Smooth muscle cell of the coronary artery (primary cell): Measurements from ENCODE around the gene BYSL. TPM values are rescaled to one million over a fixed set of nuclear protein-coding genes. Genes with fewer than 3 reads are reported as not detected.

Source experiments
- total RNA-seq: library from RNA; depleted of rRNA; stranded (reverse); fragments of >200 nt; gene quantifications from 2 replicates; pipeline ENCODE4 v1.2.3, GENCODE V29; 2014; ENCODE audit warnings: low replicate concordance

The BYSL gene
- total RNA-seq: 22.1 and 25.4 TPM in 2 replicates

GRCh38 chr6:41920921-41921711 is at the start of gene BYSL, which contains the start of gene MED20:
Gene BYSL (plus strand): TSS chr6:41921499. CDS start chr6:41921563, 64 bp downstream.
Gene MED20 (minus strand): TSS chr6:41921139. CDS start chr6:41921018, 121 bp downstream.

GRCh38 chr6:41895300-41896233 is 25.7 kb upstream of the BYSL start, which contains the start of gene USP49:
Gene USP49 (minus strand): TSS chr6:41895375. CDS start chr6:41806983, 88,392 bp downstream.

GRCh38 chr6:41941280-41942066 is 20.2 kb downstream of the BYSL start, which contains the start of gene CCND3:
Gene CCND3 (minus strand): TSS chr6:41941808. CDS start chr6:41941649, 159 bp downstream.

Other genes with a start within 250 kb of the BYSL start
- gene TFEB, start 185.9 kb upstream of the BYSL start, total RNA-seq: 2.6 and 6.3 TPM in 2 replicates
- gene PGC, start 174.1 kb upstream of the BYSL start, total RNA-seq: not detected in 2 replicates
- 1.1 and 4.7 TPM in 2 replicates for gene FRS3, start 141.6 kb upstream of the BYSL start, total RNA-seq
- 0.15 and 0.23 TPM in 2 replicates for gene PRICKLE4, start 140.7 kb upstream of the BYSL start, total RNA-seq
- gene TOMM6, start 133.8 kb upstream of the BYSL start, total RNA-seq: 24.5 and 55.6 TPM in 2 replicates
- 1.8 and 3.0 TPM in 2 replicates for gene USP49, start 26.1 kb upstream of the BYSL start, total RNA-seq
- gene MED20, start 360 bp upstream of the BYSL start, total RNA-seq: 16.7 and 28.3 TPM in 2 replicates
- 13.6 and 19.5 TPM in 2 replicates for gene CCND3, start 20.3 kb downstream of the BYSL start, total RNA-seq
- 9.2 and 16.8 TPM in 2 replicates for gene TAF8, start 129.0 kb downstream of the BYSL start, total RNA-seq
- gene C6orf132, start 221.1 kb downstream of the BYSL start, total RNA-seq: 0.12 and 0.75 TPM in 2 replicates